ENCODE data around the gene MYBPH.

The MYBPH gene

GRCh38 chr1:203128716-203129500 lies 46.7 kb downstream of the MYBPH start:
- no CpG with 5 or more reads among the region's 29 CpGs for WGBS, 2 donors (ENCODE audit: extremely low coverage in 2 of 2, insufficient read length in 2 of 2, insufficient replicate concordance in 1 of 2)
- H3K4me3 ChIP-seq (ENCODE audit: low read length in 2 of 2) = peak overlapping the region in 1 of 2 donors; percentile 72

GRCh38 chr1:203128431-203128715 lies 47.3 kb downstream of the MYBPH start:
- H3K27me3 ChIP-seq (ENCODE audit: control insufficient read depth in 3 of 3, insufficient read depth in 3 of 3, low read depth in 1 of 3, low read length in 3 of 3) = peaks cover 0 to 55% (median 15%) of the 10 kb centered on the region in 3 experiments
- H3K79me1 ChIP-seq (ENCODE audit: low read depth, low read length) = no peaks in the 10 kb centered on the region
- DNase-seq (ENCODE audit: low spot score) = no peak

More at GRCh38 chr1:203128716-203129500, 46.7 kb downstream of the MYBPH start:
- Histone ChIP-seq H3K14ac (ENCODE audit: low read length) (no peak overlapping the region), H2BK120ac (ENCODE audit: low read depth, low read length) (peak overlapping the region; percentile 44), H3K9me3 (replicated peaks in 1 of 2; ENCODE audit: control insufficient read depth in 2 of 2, insufficient read depth in 1 of 2, low read depth in 1 of 2, low read length in 2 of 2) (no peaks in the 10 kb centered on the region), H2BK12ac (ENCODE audit: low read length) (peak overlapping the region; percentile 98), H2AFZ (ENCODE audit: low read length) (peak overlapping the region; percentile 97), H3K9ac (ENCODE audit: low read depth, low read length, poor library complexity) (peak overlapping the region; percentile 68), H3K4me2 (ENCODE audit: insufficient read depth, low read length, poor library complexity, severe bottlenecking) (peak overlapping the region; percentile 79), H2BK15ac (ENCODE audit: low read length) (peak overlapping the region; percentile 29), H3K27me3 (ENCODE audit: control insufficient read depth in 3 of 3, insufficient read depth in 3 of 3, low read depth in 1 of 3, low read length in 3 of 3) (peaks cover 0 to 50% (median 15%) of the 10 kb centered on the region in 3 experiments), H3K27ac (replicated peaks; ENCODE audit: low read length) (no peak overlapping the region), H3K18ac (ENCODE audit: low read length) (peak overlapping the region; percentile 84), H3K4ac (ENCODE audit: low read length) (peak overlapping the region; percentile 69), H3K4me1 (ENCODE audit: control insufficient read depth in 2 of 2, insufficient read depth in 1 of 2, low read depth in 1 of 2, low read length in 2 of 2) (peaks cover 9 to 24% of the 10 kb centered on the region in 2 donors), H3K23ac (ENCODE audit: low read depth, low read length, poor library complexity) (peak overlapping the region; percentile 90), H3K79me1 (ENCODE audit: low read depth, low read length) (no peaks in the 10 kb centered on the region), H2AK5ac (ENCODE audit: low read depth, low read length) (peak overlapping the region; percentile 68), H4K8ac (ENCODE audit: low read depth, low read length) (no peak overlapping the region), H4K91ac (ENCODE audit: low read depth, low read length, poor library complexity) (peak overlapping the region; percentile 60), H3K36me3 (replicated peaks in 1 of 2; ENCODE audit: control insufficient read depth in 2 of 2, insufficient read depth in 2 of 2, low read length in 2 of 2) (no peaks in the 10 kb centered on the region), H2BK5ac (ENCODE audit: low read length) (peak overlapping the region; percentile 59)
- no peak for DNase-seq (ENCODE audit: low spot score)

GRCh38 chr1:203127666-203128430 lies 47.8 kb downstream of the MYBPH start, which contains the start of gene ADORA1:
Gene ADORA1, plus strand, starts transcription at chr1:203127726. Its CDS starts 1,116 bp downstream, at chr1:203128842.
- H3K79me1 ChIP-seq (ENCODE audit: low read depth, low read length) = no peaks in the 10 kb centered on the region
- WGBS, 2 donors (ENCODE audit: extremely low coverage in 2 of 2, insufficient read length in 2 of 2, insufficient replicate concordance in 1 of 2) = no CpG with 5 or more reads among the region's 51 CpGs
- peak within 1 kb of the TSS; percentile 97 for H2AFZ ChIP-seq (ENCODE audit: low read length)
- peak within 1 kb of the TSS; percentile 92 for H3K18ac ChIP-seq (ENCODE audit: low read length)
- peaks cover 0 to 57% (median 15%) of the 10 kb centered on the region in 3 experiments for H3K27me3 ChIP-seq (ENCODE audit: control insufficient read depth in 3 of 3, insufficient read depth in 3 of 3, low read depth in 1 of 3, low read length in 3 of 3)
- peak within 1 kb of the TSS; percentile 59 for H2BK5ac ChIP-seq (ENCODE audit: low read length)
- H4K91ac ChIP-seq (ENCODE audit: low read depth, low read length, poor library complexity) = no peak within 1 kb of the TSS
- H3K9ac ChIP-seq (ENCODE audit: low read depth, low read length, poor library complexity) = peak within 1 kb of the TSS; percentile 68
- H2BK120ac ChIP-seq (ENCODE audit: low read depth, low read length) = peak within 1 kb of the TSS; percentile 77
- no peak within 1 kb of the TSS for H3K14ac ChIP-seq (ENCODE audit: low read length)
- peak within 1 kb of the TSS; percentile 90 for H3K23ac ChIP-seq (ENCODE audit: low read depth, low read length, poor library complexity)
- DNase-seq (ENCODE audit: low spot score) = peak; percentile 57
- H3K27ac ChIP-seq (replicated peaks; ENCODE audit: low read length) = no peak within 1 kb of the TSS
- H3K4me1 ChIP-seq (ENCODE audit: control insufficient read depth in 2 of 2, insufficient read depth in 1 of 2, low read depth in 1 of 2, low read length in 2 of 2) = peaks cover 9 to 22% of the 10 kb centered on the region in 2 donors
- no peaks in the 10 kb centered on the region for H3K9me3 ChIP-seq (replicated peaks in 1 of 2; ENCODE audit: control insufficient read depth in 2 of 2, insufficient read depth in 1 of 2, low read depth in 1 of 2, low read length in 2 of 2)
- H3K4me2 ChIP-seq (ENCODE audit: insufficient read depth, low read length, poor library complexity, severe bottlenecking) = peak within 1 kb of the TSS; percentile 79
- no peaks in the 10 kb centered on the region for H3K36me3 ChIP-seq (replicated peaks in 1 of 2; ENCODE audit: control insufficient read depth in 2 of 2, insufficient read depth in 2 of 2, low read length in 2 of 2)
- H4K8ac ChIP-seq (ENCODE audit: low read depth, low read length) = peak within 1 kb of the TSS; percentile 3
- peak within 1 kb of the TSS; percentile 68 for H2AK5ac ChIP-seq (ENCODE audit: low read depth, low read length)
- peak within 1 kb of the TSS; percentile 41 to 72 for H3K4me3 ChIP-seq (ENCODE audit: low read length in 2 of 2)
- H2BK12ac ChIP-seq (ENCODE audit: low read length) = peak within 1 kb of the TSS; percentile 98
- H3K4ac ChIP-seq (ENCODE audit: low read length) = no peak within 1 kb of the TSS
- H2BK15ac ChIP-seq (ENCODE audit: low read length) = peak within 1 kb of the TSS; percentile 29

More at GRCh38 chr1:203128431-203128715, 47.3 kb downstream of the MYBPH start:
- no peaks in the 10 kb centered on the region for H3K36me3 ChIP-seq (replicated peaks in 1 of 2; ENCODE audit: control insufficient read depth in 2 of 2, insufficient read depth in 2 of 2, low read length in 2 of 2)
- no peak overlapping the region for H3K14ac ChIP-seq (ENCODE audit: low read length)
- peak overlapping the region; percentile 90 for H3K23ac ChIP-seq (ENCODE audit: low read depth, low read length, poor library complexity)
- peak overlapping the region; percentile 68 for H3K9ac ChIP-seq (ENCODE audit: low read depth, low read length, poor library complexity)
- H3K4me1 ChIP-seq (ENCODE audit: control insufficient read depth in 2 of 2, insufficient read depth in 1 of 2, low read depth in 1 of 2, low read length in 2 of 2) = peaks cover 9 to 22% of the 10 kb centered on the region in 2 donors
- H3K4ac ChIP-seq (ENCODE audit: low read length) = no peak overlapping the region
- H4K91ac ChIP-seq (ENCODE audit: low read depth, low read length, poor library complexity) = no peak overlapping the region
- peak overlapping the region; percentile 79 for H3K4me2 ChIP-seq (ENCODE audit: insufficient read depth, low read length, poor library complexity, severe bottlenecking)
- H2BK12ac ChIP-seq (ENCODE audit: low read length) = peak overlapping the region; percentile 98
- peak overlapping the region; percentile 29 for H2BK15ac ChIP-seq (ENCODE audit: low read length)
- H3K27ac ChIP-seq (replicated peaks; ENCODE audit: low read length) = no peak overlapping the region
- peak overlapping the region; percentile 68 for H2AK5ac ChIP-seq (ENCODE audit: low read depth, low read length)
- H3K9me3 ChIP-seq (replicated peaks in 1 of 2; ENCODE audit: control insufficient read depth in 2 of 2, insufficient read depth in 1 of 2, low read depth in 1 of 2, low read length in 2 of 2) = no peaks in the 10 kb centered on the region
- peak overlapping the region; percentile 41 to 72 for H3K4me3 ChIP-seq (ENCODE audit: low read length in 2 of 2)
- peak overlapping the region; percentile 85 for H3K18ac ChIP-seq (ENCODE audit: low read length)
- peak overlapping the region; percentile 44 for H2BK120ac ChIP-seq (ENCODE audit: low read depth, low read length)
- H4K8ac ChIP-seq (ENCODE audit: low read depth, low read length) = no peak overlapping the region
- WGBS, 2 donors (ENCODE audit: extremely low coverage in 2 of 2, insufficient read length in 2 of 2, insufficient replicate concordance in 1 of 2) = no CpG with 5 or more reads among the region's 7 CpGs
- peak overlapping the region; percentile 59 for H2BK5ac ChIP-seq (ENCODE audit: low read length)
- peak overlapping the region; percentile 97 for H2AFZ ChIP-seq (ENCODE audit: low read length)

All from neuronal stem cell (in vitro differentiated cells).